Esophagus squamous epithelium (tissue), 4 donors: ENCODE results near the gene CDH20.

Experiments used
- CTCF ChIP-seq, 6 experiments: fragments of 450-650 bp in 4 of 6; fragments of 200-600 bp in 2 of 6; sonication (generic) in 2 of 6; IDR thresholded peaks; one replicate each; pipeline ENCODE4 v1.5.1; 2016 to 2019; ENCODE audit warnings: antibody characterized with exemption in 6 of 6, mild to moderate bottlenecking in 4 of 6, moderate library complexity in 4 of 6
- POLR2A ChIP-seq, 4 donors: fragments of 450-650 bp; IDR thresholded peaks; one replicate each; pipeline ENCODE4 v1.6.1; 2017; ENCODE audit warnings: antibody characterized with exemption in 4 of 4, mild to moderate bottlenecking in 4 of 4, moderate library complexity in 3 of 4

GRCh38 chr18:61543518-61543917 lies 210.3 kb downstream of the CDH20 start:
- no peak for TF ChIP-seq POLR2A (IDR thresholded peaks at IDR 0.05)
- TF ChIP-seq CTCF (IDR thresholded peaks at IDR 0.05), result no peak
